ENCODE data around the gene ZXDB.

GRCh38 chrX:57596516-57596915 lies 4.7 kb downstream of the ZXDB start:
- TF ChIP-seq POLR2AphosphoS5 (IDR thresholded peaks at IDR 0.05; ENCODE audit: low read depth) = no peak
- TF ChIP-seq REST (IDR thresholded peaks at IDR 0.05; ENCODE audit: unreplicated experiment) = no peak
